ENCODE results near the gene FAM237A.

Gene FAM237A

DNA sequence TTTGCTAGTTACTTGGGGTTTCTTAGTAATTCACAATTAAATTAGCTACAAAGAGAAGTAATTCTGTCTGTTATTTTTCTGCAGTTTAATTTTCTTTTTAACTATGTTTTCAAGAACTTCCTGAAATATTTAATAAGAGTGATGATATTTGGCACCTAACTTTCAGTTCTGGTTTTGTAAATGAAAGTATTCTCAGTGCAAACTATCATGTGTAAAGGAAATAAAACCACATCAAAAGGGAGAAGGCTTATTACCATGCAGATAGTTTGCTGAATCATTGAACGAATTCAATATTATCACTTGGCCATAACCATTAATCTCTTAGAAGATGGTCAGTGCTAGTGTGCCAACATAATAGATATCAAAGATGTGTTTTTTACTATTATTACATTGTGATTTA lies 46.7 kb downstream of the FAM237A start:
- no peak for DNase-seq (ENCODE audit: low read depth, low spot score)

- DNase-seq (ENCODE audit: low read depth, low spot score) = no peak
These were observed 50.7 kb downstream of the FAM237A start for GRCh38 chr2:206692971-206693370.

DNA sequence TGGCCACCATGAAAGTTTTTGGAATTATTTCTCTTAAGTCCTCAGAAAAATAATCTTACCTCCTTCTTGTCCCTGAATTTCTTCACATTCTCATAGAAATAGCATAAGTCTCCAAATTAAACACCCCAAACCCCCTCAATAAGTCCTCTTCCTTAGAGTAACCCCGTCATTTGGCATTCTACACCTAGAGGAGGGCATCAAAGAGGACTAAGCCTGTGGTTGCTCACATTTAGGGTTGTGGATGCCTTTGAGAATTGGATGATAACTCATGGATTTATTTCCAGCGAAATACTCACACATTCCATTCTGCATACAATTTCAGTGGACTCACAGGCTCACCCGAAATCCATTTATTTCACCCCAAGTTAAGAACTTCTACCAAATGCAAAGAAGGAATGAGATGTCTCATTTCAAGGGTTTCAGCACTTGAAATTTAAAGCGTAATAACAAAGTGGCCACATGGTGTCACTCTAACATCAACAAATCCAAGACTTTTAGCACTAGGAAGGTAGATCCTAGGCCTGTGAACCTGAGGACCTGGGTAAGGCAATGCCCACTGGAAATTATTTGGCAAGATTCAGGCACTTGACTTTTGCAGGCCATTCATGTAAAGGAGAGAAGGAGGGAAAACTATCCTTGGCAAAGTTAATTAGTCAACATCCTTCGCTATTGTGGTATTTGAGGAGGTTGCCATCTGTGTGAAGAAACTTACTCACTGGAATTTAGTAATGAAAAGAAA lies 51.3 kb downstream of the FAM237A start:
- DNase-seq (ENCODE audit: low read depth, low spot score) = peak; percentile 20

DNA sequence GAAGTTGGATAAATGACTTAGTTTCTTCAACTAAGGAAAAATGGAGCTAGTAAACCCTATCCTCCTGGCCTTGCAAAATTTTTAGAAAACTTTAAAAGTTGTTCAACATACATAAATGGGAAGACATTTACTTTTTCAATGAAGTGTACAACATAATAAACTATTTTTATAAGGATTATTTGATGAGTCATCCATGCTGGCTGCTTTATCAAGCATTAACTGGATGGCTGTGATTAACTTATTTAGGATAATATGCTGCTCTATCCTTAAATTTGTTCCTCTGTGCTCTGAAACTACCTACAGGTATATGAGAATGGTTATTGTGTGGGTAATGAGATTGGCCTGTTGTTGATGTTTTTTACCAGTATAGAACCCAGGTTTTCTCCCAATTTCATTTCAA lies 54.6 kb downstream of the FAM237A start:
- no peak for DNase-seq (ENCODE audit: low read depth, low spot score)

GRCh38 chr2:206698811-206699210 lies 56.5 kb downstream of the FAM237A start:
- DNase-seq (ENCODE audit: low read depth, low spot score) = no peak
